HepG2 (cell line): ENCODE data around the gene GARIN5A. TPM values are rescaled to one million over a fixed set of nuclear protein-coding genes. Genes with fewer than 3 reads are reported as not detected.

Experiments used
- AGO1 ChIP-seq: fragments of 200-400 bp; formaldehyde crosslinking; IDR thresholded peaks from 2 replicates; pipeline ENCODE4 v1.6.1; 2017; ENCODE audit warnings: mild to moderate bottlenecking, low read depth, low read length, moderate library complexity; ENCODE audit not compliant: poor library complexity, severe bottlenecking
- AGO2 ChIP-seq: fragments of 200-400 bp; formaldehyde crosslinking; optimal IDR thresholded peaks from 2 replicates; pipeline ENCODE3; 2017; ENCODE audit warnings: mild to moderate bottlenecking, low read depth, low read length, moderate library complexity
- ATF4 ChIP-seq, 2 experiments: fragments of 450-650 bp in 1 of 2; sonication (generic) in 1 of 2; formaldehyde crosslinking; IDR thresholded peaks; 2 replicates each; pipeline versions ENCODE4 v1.5.0 to v1.8.0; 2020 to 2022; ENCODE audit warnings: mild to moderate bottlenecking in 1 of 2, missing genetic modification reagents in 1 of 2
- HDAC1 ChIP-seq: sonication (generic); formaldehyde crosslinking; IDR thresholded peaks from 2 replicates; pipeline ENCODE4 v1.5.1; 2020; ENCODE audit warnings: mild to moderate bottlenecking, missing genetic modification reagents
- HHEX ChIP-seq: IDR thresholded peaks from 2 replicates; pipeline ENCODE4 v1.6.1; 2016; ENCODE audit warnings: control low read depth
- HNRNPUL1 ChIP-seq: fragments of 200-400 bp; formaldehyde crosslinking; IDR thresholded peaks from 2 replicates; pipeline ENCODE4 v1.6.1; 2017; ENCODE audit warnings: low read depth, mild to moderate bottlenecking, low read length, moderate library complexity
- JUN ChIP-seq: sonication (generic); formaldehyde crosslinking; IDR thresholded peaks from 2 replicates; pipeline ENCODE4 v1.4.0; 2020; ENCODE audit warnings: mild to moderate bottlenecking, missing genetic modification reagents
- SOX6 ChIP-seq, 2 experiments: fragments of 450-650 bp in 1 of 2; sonication (generic) in 1 of 2; formaldehyde crosslinking in 1 of 2; IDR thresholded peaks; 2 replicates each; pipeline versions ENCODE4 v1.4.0 to v1.6.1; 2017 to 2020; ENCODE audit warnings: antibody characterized with exemption in 1 of 2, mild to moderate bottlenecking in 1 of 2, missing genetic modification reagents in 1 of 2
- SP4 ChIP-seq: sonication (generic); formaldehyde crosslinking; IDR thresholded peaks from 2 replicates; pipeline ENCODE4 v1.8.1; 2023; ENCODE audit warnings: mild to moderate bottlenecking, missing genetic modification reagents
- TARDBP ChIP-seq: sonication (generic); formaldehyde crosslinking; IDR thresholded peaks from 2 replicates; pipeline ENCODE4 v1.8.0; 2022; ENCODE audit warnings: mild to moderate bottlenecking, missing genetic modification reagents
- ZBTB7B ChIP-seq: sonication (generic); formaldehyde crosslinking; IDR thresholded peaks from 2 replicates; pipeline ENCODE4 v1.4.0; 2020; ENCODE audit warnings: missing genetic modification reagents
- ZNF263 ChIP-seq: sonication (generic); formaldehyde crosslinking; IDR thresholded peaks from 2 replicates; pipeline ENCODE4 v1.4.0; 2020; ENCODE audit warnings: missing genetic modification reagents
- ZNF331 ChIP-seq: sonication (generic); formaldehyde crosslinking; IDR thresholded peaks from 2 replicates; pipeline ENCODE4 v1.4.0; 2020; ENCODE audit warnings: missing genetic modification reagents
- ZNF333 ChIP-seq: sonication (generic); formaldehyde crosslinking; IDR thresholded peaks from 2 replicates; pipeline ENCODE4 v1.4.0; 2020; ENCODE audit warnings: mild to moderate bottlenecking, missing genetic modification reagents, borderline replicate concordance
- ZNF335 ChIP-seq: sonication (generic); formaldehyde crosslinking; IDR thresholded peaks from 2 replicates; pipeline ENCODE4 v1.4.0; 2020; ENCODE audit warnings: missing genetic modification reagents
- ZNF7 ChIP-seq: IDR thresholded peaks from 2 replicates; pipeline ENCODE4 v1.6.1; 2016; ENCODE audit warnings: missing biosample characterization, missing genetic modification reagents
- ZNF747 ChIP-seq: sonication (generic); formaldehyde crosslinking; IDR thresholded peaks from 2 replicates; pipeline ENCODE4 v1.8.1; 2023; ENCODE audit warnings: missing genetic modification reagents, mild to moderate bottlenecking, borderline replicate concordance
- ZNF784 ChIP-seq: sonication (generic); formaldehyde crosslinking; IDR thresholded peaks from 2 replicates; pipeline ENCODE4 v1.5.1; 2020; ENCODE audit warnings: missing genetic modification reagents, mild to moderate bottlenecking, borderline replicate concordance
- ZNF792 ChIP-seq: IDR thresholded peaks from 2 replicates; pipeline ENCODE4 v1.6.1; 2016
- ZSCAN20 ChIP-seq: sonication (generic); formaldehyde crosslinking; IDR thresholded peaks from 2 replicates; pipeline ENCODE4 v1.4.0; 2020; ENCODE audit warnings: missing genetic modification reagents, mild to moderate bottlenecking, borderline replicate concordance
- polyA plus RNA-seq, 8 experiments: library from polyadenylated mRNA; depleted of rRNA in 3 of 8; stranded (reverse) in 7 of 8; unstranded in 1 of 8; fragments of >200 nt; fragmentation: Illumina TruSeq in 4 of 8; extraction: Trizol in 4 of 8; gene quantifications; 2 replicates each; pipeline versions ENCODE4 v1.2.1 to v1.2.3, GENCODE V29; 2011 to 2016; ENCODE audit warnings: low read depth in 4 of 8, missing spikeins in 1 of 8, mixed read lengths in 1 of 8; ENCODE audit not compliant: insufficient read depth in 1 of 8
- total RNA-seq, 5 experiments: library from RNA; depleted of rRNA; stranded (reverse); fragments of >200 nt; fragmentation: Illumina TruSeq; extraction: Trizol; gene quantifications; 2 replicates each; pipeline ENCODE4 v1.2.3, GENCODE V29; 2016; ENCODE audit warnings: low read depth in 1 of 5
- TF ChIP-seq, protein P1 (sequence below): sonication (generic); formaldehyde crosslinking; IDR thresholded peaks from 2 replicates; pipeline ENCODE4 v1.4.0; 2020; ENCODE audit warnings: missing genetic modification reagents, borderline replicate concordance
- TF ChIP-seq, protein P2 (sequence below): IDR thresholded peaks from 2 replicates; pipeline ENCODE4 v1.6.1; 2016

The GARIN5A gene
- total and polyA plus RNA-seq, 2 of the 13 experiments (the other 11 are each of a cell fraction or from before 2014, with no cell fraction given): not detected

DNA sequence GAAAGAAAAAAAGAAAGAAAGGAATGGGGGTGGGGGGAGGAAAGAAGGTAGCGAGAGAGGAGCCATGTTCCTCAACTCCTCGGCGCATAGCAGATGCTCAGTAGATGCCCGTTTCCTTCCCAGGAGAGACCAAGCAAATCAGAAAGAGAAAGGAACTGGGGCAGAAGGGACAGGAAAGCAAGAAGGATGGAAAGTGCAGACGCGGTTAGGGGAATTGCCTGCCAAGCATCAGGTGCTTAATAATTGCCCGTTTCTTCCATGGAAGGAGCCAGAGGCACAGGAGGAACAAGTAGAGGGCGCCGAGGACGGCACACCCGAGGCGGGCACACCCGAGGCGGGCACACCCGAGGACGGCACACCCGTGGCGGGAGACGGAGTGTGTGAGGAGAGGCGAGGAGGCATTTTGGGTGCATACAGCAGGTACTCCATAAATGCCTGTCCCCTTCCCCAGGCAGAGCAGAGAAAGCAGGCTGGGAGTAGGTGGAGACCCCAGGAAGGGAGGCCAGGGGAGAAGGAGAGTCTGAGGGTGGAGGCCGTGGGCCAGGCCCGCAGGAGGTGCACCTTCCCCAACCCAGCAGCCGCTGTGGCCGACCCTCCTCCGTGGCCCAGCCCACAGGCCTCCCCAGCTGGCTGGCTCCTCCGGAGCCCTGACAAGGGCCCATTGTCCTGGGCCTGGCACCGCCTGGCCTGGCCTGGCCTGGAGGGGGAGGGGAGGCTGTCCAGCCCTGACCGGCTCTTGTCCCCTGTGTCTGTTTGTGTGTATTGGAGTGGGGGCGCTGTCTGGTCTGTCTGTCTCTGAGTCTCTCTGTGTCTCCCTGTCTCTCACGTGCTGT lies 19.8 kb upstream of the GARIN5A start (continued):
- no peak for TF ChIP-seq HHEX (CRISPR knock-in tag)
- no peak for TF ChIP-seq HDAC1 (CRISPR knock-in tag)
- TF ChIP-seq ZNF747 (CRISPR knock-in tag): no peak
- TF ChIP-seq ZNF331: no peak
- no peak for TF ChIP-seq JUN (CRISPR knock-in tag)
- TF ChIP-seq, protein P1, sequence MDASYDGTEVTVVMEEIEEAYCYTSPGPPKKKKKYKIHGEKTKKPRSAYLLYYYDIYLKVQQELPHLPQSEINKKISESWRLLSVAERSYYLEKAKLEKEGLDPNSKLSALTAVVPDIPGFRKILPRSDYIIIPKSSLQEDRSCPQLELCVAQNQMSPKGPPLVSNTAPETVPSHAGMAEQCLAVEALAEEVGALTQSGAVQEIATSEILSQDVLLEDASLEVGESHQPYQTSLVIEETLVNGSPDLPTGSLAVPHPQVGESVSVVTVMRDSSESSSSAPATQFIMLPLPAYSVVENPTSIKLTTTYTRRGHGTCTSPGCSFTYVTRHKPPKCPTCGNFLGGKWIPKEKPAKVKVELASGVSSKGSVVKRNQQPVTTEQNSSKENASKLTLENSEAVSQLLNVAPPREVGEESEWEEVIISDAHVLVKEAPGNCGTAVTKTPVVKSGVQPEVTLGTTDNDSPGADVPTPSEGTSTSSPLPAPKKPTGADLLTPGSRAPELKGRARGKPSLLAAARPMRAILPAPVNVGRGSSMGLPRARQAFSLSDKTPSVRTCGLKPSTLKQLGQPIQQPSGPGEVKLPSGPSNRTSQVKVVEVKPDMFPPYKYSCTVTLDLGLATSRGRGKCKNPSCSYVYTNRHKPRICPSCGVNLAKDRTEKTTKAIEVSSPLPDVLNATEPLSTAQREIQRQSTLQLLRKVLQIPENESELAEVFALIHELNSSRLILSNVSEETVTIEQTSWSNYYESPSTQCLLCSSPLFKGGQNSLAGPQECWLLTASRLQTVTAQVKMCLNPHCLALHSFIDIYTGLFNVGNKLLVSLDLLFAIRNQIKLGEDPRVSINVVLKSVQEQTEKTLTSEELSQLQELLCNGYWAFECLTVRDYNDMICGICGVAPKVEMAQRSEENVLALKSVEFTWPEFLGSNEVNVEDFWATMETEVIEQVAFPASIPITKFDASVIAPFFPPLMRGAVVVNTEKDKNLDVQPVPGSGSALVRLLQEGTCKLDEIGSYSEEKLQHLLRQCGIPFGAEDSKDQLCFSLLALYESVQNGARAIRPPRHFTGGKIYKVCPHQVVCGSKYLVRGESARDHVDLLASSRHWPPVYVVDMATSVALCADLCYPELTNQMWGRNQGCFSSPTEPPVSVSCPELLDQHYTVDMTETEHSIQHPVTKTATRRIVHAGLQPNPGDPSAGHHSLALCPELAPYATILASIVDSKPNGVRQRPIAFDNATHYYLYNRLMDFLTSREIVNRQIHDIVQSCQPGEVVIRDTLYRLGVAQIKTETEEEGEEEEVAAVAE (CRISPR knock-in tag): no peak
- TF ChIP-seq ZNF784 (CRISPR knock-in tag): no peak
- TF ChIP-seq ZNF333 (CRISPR knock-in tag): no peak
- no peak for TF ChIP-seq ZNF335 (CRISPR knock-in tag)
- no peak for TF ChIP-seq SOX6 (IDR thresholded peaks at IDR 0.05)
- 0 out of 2 replicates have a peak, but pooled peaks have one; percentile 25 for TF ChIP-seq SOX6 (CRISPR knock-in tag; IDR thresholded peaks at IDR 0.05)
- no peak for TF ChIP-seq AGO1
- peak; percentile 33; the same call in 1 of the 2 replicates for TF ChIP-seq ZNF263 (CRISPR knock-in tag)
- TF ChIP-seq AGO2: no peak
- TF ChIP-seq SP4 (CRISPR knock-in tag): no peak
- no peak for TF ChIP-seq ZSCAN20 (CRISPR knock-in tag)
- 0 out of 2 replicates have a peak, but pooled peaks have one; percentile 25 for TF ChIP-seq TARDBP (CRISPR knock-in tag)
- TF ChIP-seq ZNF792 (CRISPR knock-in tag): no peak
- TF ChIP-seq ZBTB7B: no peak
- no peak for TF ChIP-seq ATF4 (CRISPR knock-in tag; IDR thresholded peaks at IDR 0.05)
- no peak for TF ChIP-seq ZNF7 (CRISPR knock-in tag)
- no peak for TF ChIP-seq HNRNPUL1
- TF ChIP-seq, protein P2, sequence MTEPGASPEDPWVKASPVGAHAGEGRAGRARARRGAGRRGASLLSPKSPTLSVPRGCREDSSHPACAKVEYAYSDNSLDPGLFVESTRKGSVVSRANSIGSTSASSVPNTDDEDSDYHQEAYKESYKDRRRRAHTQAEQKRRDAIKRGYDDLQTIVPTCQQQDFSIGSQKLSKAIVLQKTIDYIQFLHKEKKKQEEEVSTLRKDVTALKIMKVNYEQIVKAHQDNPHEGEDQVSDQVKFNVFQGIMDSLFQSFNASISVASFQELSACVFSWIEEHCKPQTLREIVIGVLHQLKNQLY (CRISPR knock-in tag): no peak
